GM21825 (cell line): ENCODE measurements around the gene SCN5A.

ENCODE experiments used
- ATAC-seq: cut with Tn5 transposase; IDR thresholded peaks from one replicate; pipeline ENCODE4 v1.9.1; 2021; ENCODE audit warnings: mild to moderate bottlenecking, moderate library complexity; ENCODE audit not compliant: unreplicated experiment

Gene SCN5A

DNA sequence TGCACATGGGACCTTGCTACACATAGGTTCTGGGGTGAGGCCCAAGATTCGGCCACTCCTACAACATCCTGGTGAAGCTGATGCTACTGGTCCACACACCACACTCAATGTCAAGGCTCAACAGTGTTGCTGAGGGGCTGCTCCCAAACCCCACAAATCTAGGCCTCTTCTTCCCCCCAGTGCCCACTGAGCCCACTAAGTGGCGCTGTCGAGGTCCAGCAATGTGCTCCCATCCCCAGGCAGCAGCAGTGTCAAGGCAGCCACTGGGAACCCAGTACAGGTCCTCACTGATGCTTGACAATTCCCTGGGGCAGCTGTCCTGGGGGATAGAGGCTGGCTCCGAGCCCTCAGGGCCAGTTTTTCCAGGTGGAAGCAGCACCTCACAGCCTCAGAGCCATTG lies 21.5 kb downstream of the SCN5A start:
- ATAC-seq, result no peak

DNA sequence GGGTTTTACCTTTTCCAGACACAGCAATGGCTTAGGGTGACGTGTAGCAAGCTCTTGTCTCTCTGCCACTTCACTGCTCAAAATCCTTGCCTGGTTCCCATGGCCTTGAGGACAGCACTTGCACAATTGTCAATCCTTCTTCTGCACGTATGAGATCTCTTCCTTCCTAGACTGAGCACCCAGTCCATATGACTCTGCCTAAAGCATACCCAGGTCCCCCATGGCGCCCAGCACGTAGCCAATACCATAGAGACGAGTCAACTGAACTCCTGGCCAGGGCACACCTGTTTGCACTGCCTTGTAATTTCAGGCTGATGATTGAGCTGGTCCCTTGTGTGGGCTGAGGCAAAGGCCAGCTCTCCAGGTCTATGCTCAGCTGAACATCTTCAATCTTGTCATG lies 23.3 kb downstream of the SCN5A start:
- no peak for ATAC-seq

DNA sequence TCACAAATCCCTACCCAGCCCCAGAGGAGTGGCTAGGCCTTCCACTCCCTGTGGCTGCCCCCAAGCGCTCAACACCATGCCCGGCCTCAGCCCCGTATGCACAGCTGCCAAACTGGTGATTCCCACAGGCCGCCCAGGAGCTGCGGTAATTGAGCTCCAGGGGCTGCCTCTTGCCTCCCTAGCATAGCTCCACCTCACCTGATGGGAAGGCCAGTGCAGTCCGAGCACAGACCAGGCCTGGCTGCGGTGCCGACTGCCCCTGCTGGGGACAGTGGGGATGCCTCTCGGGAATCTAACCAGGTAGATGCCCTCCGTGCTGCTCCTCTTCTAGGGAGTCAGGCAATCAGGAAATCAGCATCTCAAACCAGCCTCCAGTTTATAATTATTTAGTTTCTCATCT lies 25.9 kb downstream of the SCN5A start:
- no peak for ATAC-seq

DNA sequence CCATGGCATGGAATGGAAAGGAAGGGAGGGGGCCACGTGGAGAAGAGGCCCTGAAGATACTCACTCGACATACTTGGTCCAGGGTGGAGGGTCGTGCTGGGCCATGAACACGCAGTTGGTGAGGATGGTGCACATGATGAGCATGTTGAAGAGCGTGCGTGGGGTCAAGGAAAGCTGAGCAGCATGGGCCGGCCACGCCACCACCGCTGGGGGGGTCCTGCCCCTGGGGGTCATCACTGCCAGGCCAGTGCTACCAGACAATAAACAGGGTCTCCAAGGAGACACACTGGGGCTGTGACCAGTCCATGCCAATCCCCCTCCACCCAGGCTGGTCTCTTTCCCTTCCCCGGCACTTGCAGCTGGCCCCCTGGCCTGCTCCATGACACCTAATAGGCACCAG lies 27.2 kb downstream of the SCN5A start:
- ATAC-seq, result no peak

DNA sequence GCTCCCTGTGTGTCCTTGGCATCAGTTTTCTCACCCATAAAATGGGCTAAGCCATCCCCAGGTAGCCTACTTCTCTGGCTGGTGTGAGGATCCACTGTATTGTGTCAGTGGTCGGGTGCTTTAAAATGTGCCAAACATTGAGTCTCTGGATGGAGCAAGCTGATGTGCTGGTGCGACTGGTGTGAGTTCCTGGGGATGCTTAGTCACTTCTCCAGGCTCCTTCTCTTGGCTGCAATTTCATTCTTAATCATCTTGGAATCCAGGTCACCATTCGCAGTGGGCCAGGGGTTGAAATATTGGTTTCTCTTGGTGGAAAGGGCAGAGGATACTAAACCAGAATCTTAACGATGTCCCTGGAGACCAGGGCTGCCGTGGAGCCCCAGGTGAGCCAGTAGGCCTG lies 29.3 kb downstream of the SCN5A start:
- no peak for ATAC-seq

DNA sequence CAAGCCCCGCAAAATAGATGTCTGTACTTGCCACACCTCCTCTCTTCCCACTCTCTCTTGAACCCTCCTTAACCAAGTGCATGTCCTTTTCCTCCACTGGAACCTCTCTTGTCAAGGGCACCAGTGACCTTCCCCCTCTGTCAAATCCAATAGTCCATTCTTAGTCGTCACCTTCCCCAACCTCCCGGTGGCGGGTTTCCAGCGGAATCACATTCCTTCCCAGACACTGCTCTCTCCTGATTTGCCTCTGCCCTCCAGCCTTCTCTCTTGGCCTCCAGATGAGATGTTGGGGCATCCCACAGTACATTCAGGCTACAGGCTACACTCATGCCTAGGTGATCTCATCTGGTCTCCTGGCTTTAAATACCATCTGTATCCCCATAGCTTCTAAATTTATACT lies 31.1 kb downstream of the SCN5A start:
- no peak for ATAC-seq

DNA sequence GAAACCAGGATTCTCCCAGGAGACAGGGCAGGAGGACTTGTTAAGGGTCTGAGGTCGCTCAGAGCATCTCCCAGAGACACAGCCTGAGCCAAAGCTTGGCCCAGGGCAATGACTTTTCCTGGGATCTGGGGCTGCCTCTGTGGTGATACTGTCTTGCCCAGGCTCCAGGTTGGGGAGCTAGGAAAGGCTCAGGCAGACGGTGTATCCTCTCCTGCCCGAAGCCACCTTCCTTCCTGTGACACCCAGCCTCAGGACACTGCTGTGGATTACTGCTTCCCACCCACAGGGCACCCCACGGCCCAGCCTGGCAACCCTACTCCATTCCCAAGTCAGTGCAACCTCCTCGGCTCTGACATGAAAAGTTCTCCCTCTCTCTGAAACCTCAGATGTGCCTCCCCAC lies 31.9 kb downstream of the SCN5A start:
- ATAC-seq, result no peak

DNA sequence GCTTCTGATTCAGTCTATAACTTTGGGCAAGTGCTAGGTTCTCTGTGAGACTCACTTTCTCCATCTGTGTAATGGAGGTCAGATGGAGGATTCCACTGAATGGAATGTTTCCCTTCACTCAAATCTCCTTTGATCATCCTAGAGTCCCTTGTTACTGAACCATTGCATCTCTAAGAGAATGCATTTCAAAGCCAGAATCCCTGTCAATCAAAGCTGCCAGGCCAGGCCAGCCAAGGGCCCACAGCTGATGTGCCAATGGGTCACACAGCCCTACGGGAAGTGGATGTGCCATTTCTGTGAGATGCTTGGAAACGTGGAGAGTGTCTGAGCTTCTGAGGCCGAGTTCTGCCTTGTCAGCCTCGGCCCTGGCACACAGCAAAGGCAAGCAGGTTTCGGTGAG lies 32.4 kb downstream of the SCN5A start:
- ATAC-seq, result no peak

DNA sequence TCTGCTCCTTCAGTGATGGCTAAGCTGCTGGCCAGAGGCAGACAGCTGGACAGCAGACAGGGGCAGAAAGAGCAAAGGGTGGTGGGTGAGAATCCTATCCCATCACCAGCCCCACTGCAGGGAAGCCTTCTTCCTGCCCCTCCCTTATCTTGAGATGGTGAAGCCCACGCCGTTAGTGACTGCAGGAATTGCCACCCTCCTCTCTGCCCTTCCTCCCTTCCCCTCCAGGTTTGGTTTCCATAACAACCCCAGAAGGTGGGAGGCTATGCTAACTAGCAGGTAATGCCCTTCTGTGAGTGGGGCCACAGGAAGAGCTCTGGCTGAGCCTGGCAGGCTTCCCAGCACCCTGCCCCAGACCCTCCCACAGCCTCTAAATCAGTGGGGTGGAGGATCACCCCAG lies 32.8 kb downstream of the SCN5A start:
- ATAC-seq, result no peak

DNA sequence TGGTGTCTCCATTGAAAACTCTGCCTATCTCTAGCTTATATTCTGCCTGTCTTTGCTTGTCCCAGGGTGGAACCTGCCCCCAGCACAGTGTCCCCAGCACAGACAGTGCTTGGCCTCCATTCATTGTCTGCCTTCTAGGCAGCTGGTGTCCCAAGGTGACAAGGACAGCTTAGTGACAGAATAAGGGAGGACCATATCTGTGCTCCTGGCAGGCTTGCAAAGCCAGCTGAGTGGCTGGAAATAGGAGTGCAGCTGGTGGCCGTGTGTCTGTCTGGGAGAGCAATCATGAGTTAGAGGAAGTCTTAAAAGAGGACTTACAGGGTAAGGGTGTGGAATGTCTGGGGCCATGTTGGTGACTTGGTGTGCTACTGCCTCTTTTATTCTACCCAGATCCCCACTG lies 33.4 kb downstream of the SCN5A start:
- ATAC-seq, result no peak

DNA sequence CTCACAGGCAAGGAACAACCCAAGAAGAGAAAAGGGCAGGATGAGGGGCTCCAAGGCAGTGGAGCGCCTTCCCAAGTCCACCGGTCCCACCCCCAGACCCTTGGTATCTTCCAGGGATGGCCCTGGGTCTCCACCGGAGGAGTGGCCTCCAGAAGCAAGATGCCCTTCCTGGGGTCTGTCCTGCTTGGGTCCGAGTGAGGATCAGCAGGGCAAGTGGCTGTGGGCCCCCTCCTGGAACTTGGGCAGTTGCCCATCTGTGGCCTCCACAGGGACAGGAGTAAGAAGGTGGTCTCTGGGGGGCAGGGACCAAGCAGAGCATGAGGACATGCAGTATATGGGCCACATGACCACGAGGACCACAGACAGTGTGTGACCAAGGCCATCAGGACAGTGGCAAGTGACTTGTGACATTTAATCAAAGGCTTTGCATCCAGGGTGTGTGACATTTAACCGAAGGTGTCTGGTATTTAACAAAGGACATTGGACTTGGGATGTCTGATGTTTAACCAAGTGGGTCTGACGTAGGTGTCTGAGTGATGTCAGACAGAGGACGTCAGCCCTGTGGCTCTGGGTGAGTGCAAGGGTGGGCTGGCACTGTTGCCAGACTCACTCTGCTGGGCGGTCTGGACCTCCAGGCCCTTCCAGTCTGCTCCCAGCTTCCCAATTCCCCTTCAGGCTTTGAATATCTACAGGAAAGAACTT lies 34.7 kb downstream of the SCN5A start:
- ATAC-seq, result no peak

DNA sequence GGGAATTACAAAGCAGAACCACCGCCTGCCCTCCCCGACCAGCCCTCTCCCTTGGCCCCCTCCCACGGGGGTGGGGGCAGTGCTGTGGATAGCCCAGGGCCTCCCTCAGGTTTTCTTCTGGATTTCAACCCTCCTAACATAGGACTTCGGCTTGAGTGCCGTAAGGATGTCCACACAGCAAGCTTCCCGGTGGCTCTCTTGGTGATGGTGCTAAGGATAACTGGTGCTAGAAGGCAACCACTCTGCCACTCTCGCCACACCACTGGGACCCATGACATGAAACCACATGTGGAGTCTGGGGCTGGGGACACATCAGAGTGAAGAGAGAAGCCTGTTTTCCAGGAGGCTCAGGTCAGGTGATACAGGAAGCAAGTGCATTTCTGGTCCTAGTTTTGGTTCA lies 35.4 kb downstream of the SCN5A start:
- ATAC-seq, result no peak

DNA sequence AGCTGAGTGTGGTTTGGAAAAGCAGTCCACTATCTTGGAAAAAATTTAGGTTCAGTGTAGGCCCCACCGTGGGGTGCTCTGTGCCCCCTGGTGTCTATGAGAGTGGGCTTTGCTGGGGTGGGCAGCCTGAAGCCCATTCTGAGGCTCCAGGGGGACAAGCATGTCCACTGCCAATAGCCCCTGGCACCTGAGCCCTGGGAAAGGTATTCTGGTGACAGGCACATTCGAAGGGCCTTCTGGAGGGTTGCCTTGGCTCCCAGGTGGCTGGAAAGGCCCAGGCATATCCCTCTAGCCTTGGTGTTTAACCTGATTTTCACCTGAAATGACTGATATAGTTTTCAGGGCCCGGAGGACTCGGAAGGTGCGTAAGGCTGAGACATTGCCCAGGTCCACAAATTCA lies 36.1 kb downstream of the SCN5A start:
- ATAC-seq, result no peak

DNA sequence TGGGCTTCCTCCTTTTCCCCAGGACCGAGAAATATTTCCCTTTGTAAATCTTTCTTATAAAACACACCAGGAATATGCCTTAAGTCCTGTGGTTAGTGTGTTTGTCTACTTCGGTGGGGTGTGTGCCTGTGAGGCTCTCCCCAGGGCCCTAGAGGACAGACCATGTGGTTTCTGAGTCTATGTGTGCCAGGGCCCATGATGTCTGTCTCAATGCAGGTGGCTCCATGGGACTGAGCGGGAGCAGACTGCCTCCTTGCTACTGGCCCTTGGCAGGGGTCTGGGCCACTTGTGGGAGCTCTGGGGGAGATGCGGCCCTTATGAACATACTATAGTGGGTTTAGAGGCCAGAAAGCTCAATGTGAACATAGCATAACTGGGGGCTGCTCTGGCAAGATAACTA lies 37.6 kb downstream of the SCN5A start:
- no peak for ATAC-seq

DNA sequence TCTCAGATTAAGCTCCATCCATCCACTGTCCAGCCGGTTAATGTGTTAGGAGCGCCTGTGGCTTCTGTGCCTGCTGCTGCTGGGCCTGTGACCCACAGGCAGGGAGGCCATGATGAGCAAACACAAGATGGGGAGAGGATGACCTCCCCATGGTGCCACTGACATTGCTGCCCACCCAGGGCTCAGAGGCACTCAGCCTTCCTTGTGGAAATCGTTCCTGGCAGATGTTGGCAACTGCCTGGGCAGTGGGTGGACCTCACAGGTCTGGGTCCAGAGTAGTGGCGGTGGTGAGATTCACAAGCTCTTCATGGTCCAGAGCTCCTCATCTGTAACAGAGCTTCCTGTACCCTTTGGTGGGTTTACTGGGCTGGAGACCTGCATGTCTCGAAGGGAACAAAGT lies 38.6 kb downstream of the SCN5A start:
- no peak for ATAC-seq

DNA sequence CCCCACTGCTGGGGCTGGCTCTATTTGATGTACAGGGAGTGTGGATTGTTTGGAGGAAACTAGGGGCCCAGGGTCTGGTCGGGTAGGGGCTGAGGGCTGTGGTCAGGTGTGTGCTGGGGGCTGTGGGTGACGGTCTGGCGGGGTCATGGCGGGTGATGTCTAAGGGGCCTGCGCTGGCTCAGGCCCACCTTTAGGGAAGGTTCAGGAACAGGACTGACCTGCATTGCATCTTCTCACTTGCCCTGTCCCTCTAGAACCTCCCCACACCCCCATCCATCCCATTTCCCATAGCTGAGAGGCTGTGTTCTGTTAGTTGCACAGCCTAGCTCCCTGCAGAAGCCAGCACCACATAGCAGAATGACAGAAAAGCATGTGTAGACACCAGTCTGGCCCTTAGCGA lies 39.1 kb downstream of the SCN5A start:
- no peak for ATAC-seq

DNA sequence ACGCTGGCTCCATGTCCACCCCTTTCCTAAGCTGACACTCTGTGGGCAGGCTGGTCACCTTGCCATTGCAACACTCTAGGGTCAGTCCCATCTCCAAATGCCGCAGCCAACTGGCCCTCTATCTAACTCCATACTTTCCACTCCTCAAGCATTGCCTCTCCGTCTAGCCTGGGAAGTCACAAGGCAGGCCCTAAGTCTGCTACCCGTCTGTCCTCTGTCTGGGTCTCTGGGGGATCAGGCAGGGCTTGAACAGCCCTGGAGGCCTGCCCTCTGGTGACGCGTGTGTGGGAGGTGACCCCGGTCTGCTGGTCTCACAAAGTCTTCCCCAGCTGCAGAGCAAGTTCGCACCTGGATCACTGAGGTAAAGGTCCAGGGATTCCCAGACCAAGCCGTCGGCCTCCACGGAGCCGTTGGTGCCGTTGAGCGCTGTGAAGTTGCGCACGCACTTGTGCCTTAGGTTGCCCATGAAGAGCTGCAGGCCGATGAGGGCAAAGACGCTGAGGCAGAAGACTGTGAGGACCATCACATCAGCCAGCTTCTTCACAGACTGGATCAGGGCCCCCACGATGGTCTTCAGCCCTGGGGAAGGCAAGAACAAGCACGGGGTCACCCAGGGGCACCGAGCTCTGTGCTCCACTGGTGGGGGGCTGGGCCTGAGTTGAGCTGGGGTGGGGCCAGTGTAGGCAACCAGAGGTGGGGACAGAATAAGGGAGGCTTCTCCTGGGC lies 39.9 kb downstream of the SCN5A start:
- ATAC-seq, result no peak

DNA sequence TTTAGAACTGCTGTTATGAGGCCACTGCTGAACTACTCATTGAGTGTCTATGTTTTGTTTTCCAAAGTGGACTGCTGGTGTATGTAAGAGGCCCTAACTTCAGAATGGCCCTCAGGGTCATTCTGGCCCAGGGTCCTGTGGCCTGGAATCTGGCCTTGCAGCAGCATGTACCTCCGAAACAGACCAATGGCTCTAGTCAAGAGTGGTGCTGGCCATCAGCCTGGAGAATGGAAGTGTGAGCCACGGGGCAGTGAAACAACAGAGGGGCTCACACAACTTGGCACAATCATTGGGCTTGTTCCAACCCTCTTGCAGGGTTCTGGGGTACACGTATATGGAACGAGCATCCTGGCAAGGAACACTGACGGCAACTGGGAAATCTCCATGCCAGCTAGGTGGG lies 40.5 kb downstream of the SCN5A start:
- ATAC-seq, result no peak

DNA sequence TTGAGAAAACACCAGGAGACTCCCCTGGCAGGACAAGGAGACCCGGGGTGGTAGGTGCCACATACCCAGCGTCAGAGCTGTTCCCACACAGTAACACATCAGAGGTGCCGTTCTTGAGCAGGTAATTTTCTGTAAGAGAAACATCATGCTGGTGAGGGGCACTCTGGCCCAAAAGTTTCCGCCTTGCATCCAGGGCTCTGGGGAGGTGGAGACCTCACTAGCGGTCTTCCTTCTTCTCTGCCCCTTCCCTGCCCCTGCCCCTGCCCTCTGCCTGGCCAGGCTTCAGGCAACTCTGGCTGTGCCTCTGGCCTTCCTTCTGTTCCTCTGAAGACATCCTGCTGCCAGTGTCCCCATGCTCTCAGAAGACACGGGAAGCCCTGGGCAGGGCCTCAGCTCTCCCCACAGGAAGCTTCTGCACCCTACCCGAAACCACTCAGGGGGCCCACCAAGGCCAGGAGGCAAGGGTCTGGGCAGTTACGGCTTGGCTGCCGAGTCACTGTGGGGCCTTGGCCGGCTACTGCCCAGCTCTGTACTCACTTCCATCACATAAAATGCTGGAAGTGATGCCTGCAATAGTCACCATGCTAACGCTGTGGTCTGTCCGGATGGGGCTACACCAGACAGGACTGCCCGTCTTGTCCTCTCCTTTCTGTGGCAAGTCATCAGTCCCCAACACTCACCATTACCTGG lies 41.3 kb downstream of the SCN5A start:
- no peak for ATAC-seq

DNA sequence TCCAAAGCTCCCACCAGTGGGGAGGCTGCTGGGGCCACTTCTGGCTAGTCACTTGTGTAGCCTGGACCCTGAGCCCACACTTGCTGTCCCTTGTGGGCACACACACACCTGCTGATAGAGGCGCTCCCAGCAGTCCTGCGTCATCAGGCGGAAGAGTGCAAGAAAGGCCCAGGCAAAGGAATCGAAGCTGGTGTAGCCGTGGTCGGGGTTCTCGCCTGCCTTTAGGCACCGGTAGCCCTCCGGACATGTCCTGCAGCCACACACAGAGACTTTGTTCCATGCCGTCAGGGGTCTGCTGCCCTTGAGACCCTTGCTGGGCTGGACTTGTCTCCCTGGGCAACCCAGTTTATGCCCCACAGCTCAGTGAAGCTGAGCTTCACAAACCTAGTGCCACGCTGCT lies 42.9 kb downstream of the SCN5A start:
- no peak for ATAC-seq

DNA sequence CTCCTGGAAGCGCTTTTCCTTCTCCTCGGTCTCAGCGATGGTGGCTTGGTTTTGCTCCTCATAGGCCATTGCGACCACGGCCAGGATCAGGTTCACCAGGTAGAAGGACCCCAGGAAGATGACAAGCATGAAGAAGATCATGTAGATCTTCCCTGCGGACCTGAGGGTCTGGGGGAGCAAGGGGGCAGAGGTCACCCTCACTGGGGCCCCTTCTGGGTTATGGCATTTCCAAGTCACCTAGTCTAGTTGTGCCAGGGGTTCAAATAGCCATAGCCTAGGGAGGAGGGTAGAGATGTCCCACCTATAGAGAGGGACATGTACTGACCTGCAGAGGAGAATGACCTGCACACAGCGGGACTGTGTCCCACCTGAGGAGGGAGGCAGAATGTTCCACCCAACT lies 43.5 kb downstream of the SCN5A start:
- no peak for ATAC-seq

DNA sequence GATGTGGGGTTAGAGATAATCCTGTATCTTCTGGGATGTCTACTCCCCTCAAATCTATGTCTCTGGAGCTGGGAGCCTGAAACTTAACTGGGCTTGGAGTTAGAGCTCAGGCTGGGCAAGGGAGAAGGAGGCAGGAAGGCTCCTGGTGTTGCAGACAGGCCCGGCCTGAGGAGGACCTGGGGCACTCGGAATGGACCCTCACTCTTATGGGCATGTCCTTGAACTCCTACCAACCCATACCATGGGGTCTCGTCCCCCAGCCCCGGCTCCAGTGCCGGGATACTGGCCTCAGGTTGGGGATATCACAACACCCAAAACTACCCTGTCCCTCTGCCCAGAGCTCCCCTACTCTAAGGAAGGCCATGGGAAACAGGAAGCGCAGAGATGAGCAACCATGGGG lies 45.2 kb downstream of the SCN5A start:
- ATAC-seq, result no peak
